Renal cortex interstitium (tissue), 15 donors: ENCODE measurements around the gene OOEP. TPM values are rescaled to one million over a fixed set of nuclear protein-coding genes. Genes with fewer than 3 reads are reported as not detected.
"Not testable (repeated sequence)": the region's sequence is repeated elsewhere in the genome, so short reads cannot be mapped to it uniquely, and the experiment has no call there.

Source experiments
- DNase-seq, 11 donors: peaks; one replicate each; pipeline ENCODE4 v3.0.0-alpha.2; 2013; ENCODE audit warnings: low read depth in 9 of 11, low spot score in 4 of 11; ENCODE audit errors: extremely low read depth in 1 of 11
- long read RNA-seq, 16 experiments: transcript quantifications; one replicate each; lab custom pipeline, GENCODE V29; 2026
- polyA plus RNA-seq, 3 donors: library from polyadenylated mRNA; unstranded; fragments of 120-200 nt; gene quantifications; one replicate each; pipeline ENCODE4 v1.2.1, GENCODE V29; 2013; ENCODE audit not compliant: insufficient read length in 3 of 3

OOEP gene
- under 1 TPM in 2 of 3 donors, not detected in 1; 0.38 to 0.40 TPM for polyA plus RNA-seq
- long read RNA-seq, donor 1: 0 reads
- long read RNA-seq, donor 2: 0 reads
- long read RNA-seq, donor 3: 0 reads
- long read RNA-seq, donor 4: 0 reads
- long read RNA-seq, donor 5: 0 reads
- long read RNA-seq, donor 6: 0 reads
- long read RNA-seq, donor 7: 0 reads
- long read RNA-seq, donor 8: 0 reads
- long read RNA-seq, donor 9: 0 reads
- long read RNA-seq, donor 10: 0 reads
- long read RNA-seq, donor 11: 0 reads
- long read RNA-seq, donor 12: 0 reads
- long read RNA-seq, donor 13: 0 reads
- long read RNA-seq, donor 14: 0 reads
- long read RNA-seq, donor 15: 0 reads
- long read RNA-seq, donor 16: 0 reads

GRCh38 chr6:73369563-73369962 is at the start of gene OOEP:
OOEP (minus strand) TSS chr6:73369897; CDS start chr6:73369792, 105 bp downstream.
- no peak for DNase-seq

GRCh38 chr6:73418081-73418741 is 48.5 kb upstream of the OOEP start:
- no peak for DNase-seq

- no peak for DNase-seq
These were observed 43.4 kb upstream of the OOEP start for GRCh38 chr6:73413102-73413501.

- no peak for DNase-seq
These were observed 39.7 kb upstream of the OOEP start for GRCh38 chr6:73409395-73409794.

GRCh38 chr6:73400656-73401055 is 31.0 kb upstream of the OOEP start:
- DNase-seq: no peak

GRCh38 chr6:73395875-73396274 is 26.2 kb upstream of the OOEP start:
- DNase-seq: no peak

GRCh38 chr6:73394577-73395354 is 25.1 kb upstream of the OOEP start, which contains the start of gene DDX43:
DDX43 (plus strand) TSS chr6:73394828; CDS start chr6:73394906, 78 bp downstream.
- DNase-seq: peak in 1 of 11 donors; percentile 16

GRCh38 chr6:73393278-73393677 is 23.6 kb upstream of the OOEP start:
- DNase-seq: no peak

GRCh38 chr6:73392188-73392587 is 22.5 kb upstream of the OOEP start:
- not testable (repeated sequence) for DNase-seq

GRCh38 chr6:73391675-73392074 is 22.0 kb upstream of the OOEP start:
- DNase-seq: no peak

- DNase-seq: no peak
These were observed 20.2 kb upstream of the OOEP start for GRCh38 chr6:73389854-73390253.

GRCh38 chr6:73388800-73389512 is 19.3 kb upstream of the OOEP start:
- peak in 10 of 11 donors; percentile 13 to 43 (median 34) for DNase-seq

- peak in 1 of 11 donors; percentile 5 for DNase-seq
These were observed 18.7 kb upstream of the OOEP start for GRCh38 chr6:73388433-73388799.

GRCh38 chr6:73382462-73383113 is 12.9 kb upstream of the OOEP start:
- DNase-seq: no peak

GRCh38 chr6:73381531-73381930 is 11.8 kb upstream of the OOEP start:
- DNase-seq: not testable (repeated sequence)

- no peak for DNase-seq
These were observed 7.5 kb upstream of the OOEP start for GRCh38 chr6:73377225-73377624.

- DNase-seq: no peak
These were observed 5.5 kb upstream of the OOEP start for GRCh38 chr6:73375216-73375615.

GRCh38 chr6:73372516-73372915 is 2.8 kb upstream of the OOEP start:
- no peak for DNase-seq

GRCh38 chr6:73371984-73372383 is 2.3 kb upstream of the OOEP start:
- DNase-seq: no peak
